C4-2B (cell line): Measurements from ENCODE around the gene TSHZ3.

Experiments
- ZFX ChIP-seq: fragments of 450-650 bp; IDR thresholded peaks from 2 replicates; pipeline ENCODE4 v1.6.1; 2017
- TF ChIP-seq, protein P1 (sequence below): fragments of 450-650 bp; conservative IDR thresholded peaks from 2 replicates; pipeline ENCODE4 v1.5.1; 2017; ENCODE audit warnings: mild to moderate bottlenecking

DNA sequence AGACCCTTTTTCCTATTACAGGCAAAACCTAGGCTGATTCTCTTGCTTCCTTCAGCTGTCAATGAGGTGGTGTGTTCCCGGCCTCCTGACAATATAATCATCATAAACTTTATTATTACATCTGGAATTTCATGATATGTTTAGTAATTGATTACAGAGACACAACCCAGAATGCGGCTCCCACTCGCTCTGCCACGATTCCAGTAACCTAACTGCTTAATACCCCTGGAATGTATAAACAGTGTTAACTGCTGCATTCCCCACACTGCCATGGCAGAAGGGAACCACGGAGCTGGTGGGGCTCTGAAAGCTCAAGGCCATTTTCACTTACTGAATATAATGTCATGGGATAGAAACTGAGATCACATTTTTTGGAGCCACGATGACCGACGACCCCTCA lies 17.1 kb downstream of the TSHZ3 start:
- TF ChIP-seq, protein P1, sequence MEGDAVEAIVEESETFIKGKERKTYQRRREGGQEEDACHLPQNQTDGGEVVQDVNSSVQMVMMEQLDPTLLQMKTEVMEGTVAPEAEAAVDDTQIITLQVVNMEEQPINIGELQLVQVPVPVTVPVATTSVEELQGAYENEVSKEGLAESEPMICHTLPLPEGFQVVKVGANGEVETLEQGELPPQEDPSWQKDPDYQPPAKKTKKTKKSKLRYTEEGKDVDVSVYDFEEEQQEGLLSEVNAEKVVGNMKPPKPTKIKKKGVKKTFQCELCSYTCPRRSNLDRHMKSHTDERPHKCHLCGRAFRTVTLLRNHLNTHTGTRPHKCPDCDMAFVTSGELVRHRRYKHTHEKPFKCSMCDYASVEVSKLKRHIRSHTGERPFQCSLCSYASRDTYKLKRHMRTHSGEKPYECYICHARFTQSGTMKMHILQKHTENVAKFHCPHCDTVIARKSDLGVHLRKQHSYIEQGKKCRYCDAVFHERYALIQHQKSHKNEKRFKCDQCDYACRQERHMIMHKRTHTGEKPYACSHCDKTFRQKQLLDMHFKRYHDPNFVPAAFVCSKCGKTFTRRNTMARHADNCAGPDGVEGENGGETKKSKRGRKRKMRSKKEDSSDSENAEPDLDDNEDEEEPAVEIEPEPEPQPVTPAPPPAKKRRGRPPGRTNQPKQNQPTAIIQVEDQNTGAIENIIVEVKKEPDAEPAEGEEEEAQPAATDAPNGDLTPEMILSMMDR = no peak
- TF ChIP-seq ZFX = no peak
